HUES6 (cell line): ENCODE measurements around the gene NPRL2.

Experiments used
- H3K27ac ChIP-seq: 2 replicates; pipeline ENCODE4 v1.7.0; 2013; ENCODE audit warnings: low read depth, mild to moderate bottlenecking, low read length, inconsistent platforms
- H3K27me3 ChIP-seq: 2 replicates; pipeline ENCODE4 v1.6.1; 2013; ENCODE audit warnings: low read length; ENCODE audit not compliant: control insufficient read depth, insufficient read depth
- H3K36me3 ChIP-seq: 2 replicates; pipeline ENCODE4 v1.6.1; 2013; ENCODE audit warnings: low read length; ENCODE audit not compliant: control insufficient read depth, insufficient read depth
- H3K4me1 ChIP-seq: 2 replicates; pipeline ENCODE4 v1.6.1; 2013; ENCODE audit warnings: low read length; ENCODE audit not compliant: control insufficient read depth, insufficient read depth
- H3K4me3 ChIP-seq: 2 replicates; pipeline ENCODE4 v1.5.1; 2013; ENCODE audit warnings: low read depth, low read length
- H3K9ac ChIP-seq: one replicate; pipeline ENCODE4 v1.6.1; 2013; ENCODE audit warnings: mild to moderate bottlenecking, low read length
- H3K9me3 ChIP-seq: 2 replicates; pipeline ENCODE4 v1.6.1; 2013; ENCODE audit warnings: low read depth, low read length; ENCODE audit not compliant: control insufficient read depth, insufficient read depth

Gene NPRL2

DNA sequence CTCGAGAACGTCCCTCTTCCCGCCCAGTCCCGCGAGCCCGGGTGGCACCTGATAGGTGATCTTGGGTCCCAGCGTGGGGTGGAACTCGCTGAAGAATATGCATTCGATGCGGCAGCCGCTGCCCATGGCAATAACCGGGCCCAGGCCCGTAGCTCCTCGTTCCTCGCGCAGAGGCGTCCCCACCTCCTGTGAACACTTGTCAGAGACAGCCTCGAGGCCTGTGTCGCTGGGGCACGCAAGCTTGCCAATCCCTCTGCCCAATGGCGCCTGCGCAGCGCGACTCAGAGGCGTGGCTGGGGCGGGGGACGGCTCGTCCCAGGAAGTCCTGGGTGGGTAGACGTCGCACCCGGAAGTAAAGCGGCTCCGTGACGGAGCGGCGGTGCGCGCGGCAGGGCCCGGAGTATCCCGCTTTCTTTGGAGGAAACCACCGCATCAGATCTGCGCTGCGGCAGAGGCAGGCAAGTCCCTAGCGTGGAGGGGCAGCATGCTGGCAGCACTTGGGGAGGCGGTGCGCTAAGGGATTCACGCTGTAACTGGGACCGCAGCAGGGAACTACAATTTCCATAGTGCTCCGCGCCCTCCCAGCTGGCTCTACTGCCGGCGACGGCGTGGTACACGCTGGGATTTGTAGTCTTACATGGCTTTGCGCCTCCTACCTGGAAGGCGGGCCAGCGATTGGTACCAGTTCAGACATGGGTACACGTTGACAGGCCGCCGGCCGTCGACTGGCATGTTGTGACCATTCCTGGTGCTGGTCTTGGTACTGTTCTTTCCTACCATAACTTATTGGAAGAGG lies at the start of gene NPRL2, which contains the start of gene CYB561D2:
TSS of gene NPRL2 (minus strand) at position 249 of the 796 bp plus-strand sequence. CDS start at position 126, 123 bp downstream.
TSS of gene CYB561D2 (plus strand) at position 336 of the 796 bp plus-strand sequence. CDS start 572 bp downstream, outside the sequence.
- peak within 1 kb of the TSS; percentile 30; the same call in 1 of the 2 replicates for H3K27ac ChIP-seq
- peaks cover 14% of the 10 kb centered on the region for H3K4me1 ChIP-seq
- no peaks in the 10 kb centered on the region for H3K9me3 ChIP-seq
- H3K36me3 ChIP-seq = peaks cover 36% of the 10 kb centered on the region
- peak within 1 kb of the TSS; percentile 93 for H3K4me3 ChIP-seq
- H3K9ac ChIP-seq = peak within 1 kb of the TSS; percentile 88
- H3K27me3 ChIP-seq = peaks cover 3% of the 10 kb centered on the region; the same call in 1 of the 2 replicates

DNA sequence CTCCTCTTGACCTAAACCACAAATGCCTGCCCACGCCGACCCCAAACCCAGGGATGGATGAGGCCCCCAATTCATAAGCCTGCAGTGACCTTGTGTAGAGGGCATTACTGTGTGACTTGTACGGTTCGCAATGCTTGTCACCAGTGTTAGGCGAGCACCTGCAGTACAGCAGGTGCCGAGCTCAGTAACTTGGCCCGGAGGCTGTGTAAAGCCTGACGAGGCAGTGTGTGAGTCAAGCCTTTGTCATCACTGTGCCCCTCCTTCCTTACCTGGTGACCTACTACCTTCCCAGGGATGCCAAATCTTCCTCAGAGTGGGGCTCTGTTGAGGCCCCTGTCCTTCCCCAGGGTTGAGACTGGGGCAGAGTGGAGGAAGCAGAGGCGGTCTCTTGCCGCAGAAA lies 45.9 kb upstream of the NPRL2 start:
- Histone ChIP-seq H3K4me1 (no peaks in the 10 kb centered on the region), H3K9ac (no peak overlapping the region), H3K27me3 (no peaks in the 10 kb centered on the region), H3K36me3 (0 out of 2 replicates have a peak, but pooled peaks cover 2% of the 10 kb centered on the region), H3K9me3 (no peaks in the 10 kb centered on the region), H3K27ac (no peak overlapping the region), H3K4me3 (no peak overlapping the region)

DNA sequence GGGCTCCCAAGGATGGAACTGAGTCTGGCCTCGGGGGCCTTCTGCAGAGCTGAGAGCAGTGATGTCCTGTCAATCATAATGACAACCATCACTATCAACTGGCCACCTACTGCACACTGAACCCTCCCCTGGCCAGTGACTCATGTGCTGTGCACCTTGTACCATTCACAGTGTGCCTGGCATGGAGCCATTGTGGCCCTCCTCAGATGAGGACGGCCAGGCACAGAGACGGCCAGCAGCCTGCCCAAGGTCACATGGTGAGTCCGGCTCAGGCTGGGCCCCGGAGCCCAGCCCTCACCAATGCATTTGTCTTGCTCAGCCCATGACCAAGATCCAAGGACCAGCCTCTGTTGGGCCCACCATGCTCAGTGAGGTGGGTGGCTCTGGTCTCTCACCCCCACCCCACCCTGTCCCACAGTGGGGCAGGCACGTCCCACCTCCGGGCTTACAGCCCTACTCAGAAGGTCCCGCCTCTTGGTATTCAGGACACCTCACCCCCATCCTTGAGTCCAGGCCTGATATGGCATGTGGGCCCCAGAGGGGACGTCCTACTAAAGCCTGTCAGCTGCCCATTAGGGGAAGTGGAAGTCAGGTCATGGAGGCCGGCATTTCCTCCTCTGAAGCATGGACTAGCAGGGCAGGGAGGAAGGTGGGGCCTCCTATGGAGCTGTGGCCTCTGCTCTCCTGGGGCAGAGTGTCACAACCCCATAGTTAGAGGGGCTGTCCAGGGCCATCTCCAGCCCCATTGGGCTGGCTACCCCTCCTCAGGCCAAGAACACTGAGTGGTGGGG lies 44.7 kb upstream of the NPRL2 start:
- no peaks in the 10 kb centered on the region for H3K27me3 ChIP-seq
- no peak overlapping the region for H3K4me3 ChIP-seq
- H3K4me1 ChIP-seq = peaks cover 4% of the 10 kb centered on the region; the same call in 1 of the 2 replicates
- no peak overlapping the region for H3K9ac ChIP-seq
- H3K27ac ChIP-seq = no peak overlapping the region
- no peaks in the 10 kb centered on the region for H3K9me3 ChIP-seq
- 0 out of 2 replicates have a peak, but pooled peaks cover 2% of the 10 kb centered on the region for H3K36me3 ChIP-seq

DNA sequence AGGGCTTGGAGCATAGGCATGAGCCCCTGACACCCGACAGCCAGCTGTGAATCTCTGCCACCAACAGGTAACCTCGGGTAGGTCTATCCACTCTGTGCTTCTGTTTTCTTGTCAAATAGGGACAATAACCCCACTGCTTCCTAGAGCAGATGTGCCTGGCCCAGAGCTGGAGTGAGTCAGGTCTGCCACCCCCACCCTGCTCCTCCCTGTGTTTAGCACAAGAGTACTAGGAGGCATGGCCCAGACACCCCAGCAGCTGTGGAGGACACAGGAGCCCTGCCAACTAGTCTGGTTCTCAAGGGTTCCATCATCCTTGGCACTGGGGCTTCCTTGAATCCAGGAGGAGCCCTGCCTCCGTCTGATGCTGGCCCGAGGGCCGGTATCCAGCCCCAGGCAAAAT lies 42.5 kb upstream of the NPRL2 start:
- H3K27ac ChIP-seq = no peak overlapping the region
- H3K4me3 ChIP-seq = no peak overlapping the region
- no peaks in the 10 kb centered on the region for H3K27me3 ChIP-seq
- H3K9me3 ChIP-seq = no peaks in the 10 kb centered on the region
- H3K9ac ChIP-seq = no peak overlapping the region
- 0 out of 2 replicates have a peak, but pooled peaks cover 2% of the 10 kb centered on the region for H3K36me3 ChIP-seq
- H3K4me1 ChIP-seq = peaks cover 12% of the 10 kb centered on the region; the same call in 1 of the 2 replicates

DNA sequence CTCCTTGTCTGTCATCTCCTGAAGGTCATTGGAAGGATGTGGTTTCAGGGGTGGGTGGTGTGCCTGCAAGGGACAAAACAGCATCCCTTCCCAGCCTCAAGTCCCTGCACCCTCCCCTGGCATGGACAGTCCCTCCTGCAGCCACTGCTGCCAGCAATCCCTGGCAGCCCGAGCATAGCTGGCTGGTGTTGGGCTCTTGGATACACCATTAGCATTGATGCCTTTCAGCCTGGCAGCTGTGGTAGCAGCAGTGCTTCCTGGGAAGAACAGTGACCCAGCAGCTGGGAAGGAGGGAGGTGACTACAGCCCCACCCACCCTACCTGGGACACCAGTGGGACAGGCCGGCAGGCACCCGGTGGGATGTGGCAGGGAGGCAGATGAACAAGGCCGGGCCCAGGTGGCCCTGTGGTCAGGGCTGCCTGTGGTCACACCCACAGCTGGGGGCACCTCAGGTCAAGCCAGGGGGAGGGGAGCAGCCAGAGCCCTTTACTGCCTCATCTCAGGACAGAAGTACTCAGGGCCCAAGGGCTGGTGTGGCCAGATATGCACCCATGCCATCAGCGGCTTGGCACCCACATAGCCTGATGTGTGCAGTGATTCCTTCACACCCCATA lies 41.6 kb upstream of the NPRL2 start:
- Histone ChIP-seq H3K9me3 (no peaks in the 10 kb centered on the region), H3K9ac (no peak overlapping the region), H3K36me3 (0 out of 2 replicates have a peak, but pooled peaks cover 2% of the 10 kb centered on the region), H3K27ac (no peak overlapping the region), H3K4me1 (peaks cover 12% of the 10 kb centered on the region; the same call in 1 of the 2 replicates), H3K4me3 (no peak overlapping the region), H3K27me3 (no peaks in the 10 kb centered on the region)

DNA sequence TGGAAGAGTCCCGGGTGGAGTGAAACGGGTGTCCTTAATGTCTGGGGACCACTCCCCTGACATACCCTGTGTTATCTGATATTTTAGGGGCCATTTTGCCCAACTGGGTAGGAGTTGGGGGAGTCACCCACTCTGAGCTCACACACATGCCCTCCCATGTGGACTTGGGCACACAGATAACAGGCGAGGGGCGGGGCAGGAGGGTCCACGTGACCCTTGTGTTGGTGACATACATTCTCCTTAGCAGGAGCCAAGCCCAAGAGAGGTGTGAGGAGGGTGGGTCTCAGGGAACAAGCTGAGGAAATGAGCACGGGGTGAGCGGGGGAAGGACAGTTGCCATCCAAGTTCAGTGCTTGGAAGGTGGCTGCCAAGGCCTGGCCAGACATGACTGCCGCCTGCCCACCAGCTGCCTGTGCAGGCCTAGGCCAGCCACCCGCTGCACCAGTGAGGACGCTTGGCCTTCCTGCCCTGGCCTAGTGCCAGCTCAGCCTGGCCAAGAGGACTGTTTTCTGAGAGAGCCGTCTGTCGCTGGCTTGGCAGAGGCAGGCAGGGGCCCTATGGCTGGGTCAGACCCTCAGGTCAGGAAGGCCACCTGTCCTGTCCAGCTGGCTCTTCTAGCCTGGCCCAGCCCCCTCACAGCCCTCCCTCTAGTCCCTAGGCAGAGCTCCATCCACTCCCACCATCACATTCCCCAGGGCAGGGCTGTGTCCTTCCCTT lies 40.1 kb upstream of the NPRL2 start:
- Histone ChIP-seq H3K9me3 (no peaks in the 10 kb centered on the region), H3K4me3 (no peak overlapping the region), H3K36me3 (0 out of 2 replicates have a peak, but pooled peaks cover 2% of the 10 kb centered on the region), H3K27me3 (no peaks in the 10 kb centered on the region), H3K27ac (no peak overlapping the region), H3K9ac (no peak overlapping the region), H3K4me1 (peaks cover 12% of the 10 kb centered on the region; the same call in 1 of the 2 replicates)

DNA sequence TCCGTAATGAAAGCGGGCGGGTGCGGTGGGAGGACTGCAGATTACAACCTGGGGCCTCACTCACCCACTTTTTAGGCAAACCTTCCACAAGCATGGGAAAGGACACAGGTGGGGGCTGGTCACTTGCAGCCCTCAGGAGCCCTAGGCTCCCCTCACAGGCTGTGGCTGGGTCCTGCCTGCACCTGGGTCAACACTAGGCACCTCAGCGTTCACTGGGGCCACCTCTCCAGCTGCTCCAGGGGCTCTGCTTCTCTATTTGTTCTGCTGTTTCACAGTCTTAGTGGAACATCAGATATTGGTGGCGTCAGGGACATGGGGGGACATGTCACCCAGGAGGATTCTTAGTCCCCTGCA lies 38.8 kb upstream of the NPRL2 start:
- no peaks in the 10 kb centered on the region for H3K27me3 ChIP-seq
- H3K9me3 ChIP-seq = no peaks in the 10 kb centered on the region
- H3K4me1 ChIP-seq = peaks cover 12% of the 10 kb centered on the region; the same call in 1 of the 2 replicates
- no peak overlapping the region for H3K9ac ChIP-seq
- 0 out of 2 replicates have a peak, but pooled peaks cover 2% of the 10 kb centered on the region for H3K36me3 ChIP-seq
- no peak overlapping the region for H3K27ac ChIP-seq
- H3K4me3 ChIP-seq = no peak overlapping the region

DNA sequence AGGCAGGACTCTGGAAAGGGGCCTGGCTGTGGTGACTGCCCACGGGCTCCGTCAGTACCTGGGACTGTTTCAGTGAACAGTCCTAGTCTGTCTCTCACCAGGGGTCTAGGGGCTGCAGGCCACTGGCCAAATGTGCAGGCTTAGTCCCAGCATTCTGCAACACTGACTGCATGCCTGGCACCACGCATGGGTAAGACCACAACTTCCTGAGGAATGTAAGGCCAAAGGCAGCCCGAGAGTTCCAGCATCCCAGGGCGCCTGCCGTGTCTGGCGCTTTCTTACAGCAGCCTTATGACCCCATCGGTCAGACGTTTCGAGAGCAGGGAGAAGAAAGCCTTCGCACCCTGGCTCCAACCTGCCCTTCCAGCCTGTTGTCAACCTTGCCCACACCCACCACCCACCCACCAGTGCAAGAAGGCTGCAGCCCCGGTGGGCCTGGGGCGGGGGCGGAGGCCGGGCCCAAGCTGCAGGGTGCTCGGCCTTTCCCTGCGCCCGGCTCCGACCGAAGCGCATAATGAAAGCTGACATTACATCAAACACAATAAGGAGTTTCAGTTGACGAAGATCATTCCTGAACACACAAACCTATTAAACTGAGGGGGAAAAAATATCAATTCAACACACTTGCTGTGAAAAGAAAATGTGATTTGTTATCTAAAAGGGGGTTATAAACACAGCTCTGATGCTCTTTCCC lies 38.3 kb upstream of the NPRL2 start:
- Histone ChIP-seq H3K4me1 (peaks cover 12% of the 10 kb centered on the region; the same call in 1 of the 2 replicates), H3K27ac (no peak overlapping the region), H3K9me3 (no peaks in the 10 kb centered on the region), H3K4me3 (no peak overlapping the region), H3K27me3 (no peaks in the 10 kb centered on the region), H3K9ac (no peak overlapping the region), H3K36me3 (0 out of 2 replicates have a peak, but pooled peaks cover 2% of the 10 kb centered on the region)

DNA sequence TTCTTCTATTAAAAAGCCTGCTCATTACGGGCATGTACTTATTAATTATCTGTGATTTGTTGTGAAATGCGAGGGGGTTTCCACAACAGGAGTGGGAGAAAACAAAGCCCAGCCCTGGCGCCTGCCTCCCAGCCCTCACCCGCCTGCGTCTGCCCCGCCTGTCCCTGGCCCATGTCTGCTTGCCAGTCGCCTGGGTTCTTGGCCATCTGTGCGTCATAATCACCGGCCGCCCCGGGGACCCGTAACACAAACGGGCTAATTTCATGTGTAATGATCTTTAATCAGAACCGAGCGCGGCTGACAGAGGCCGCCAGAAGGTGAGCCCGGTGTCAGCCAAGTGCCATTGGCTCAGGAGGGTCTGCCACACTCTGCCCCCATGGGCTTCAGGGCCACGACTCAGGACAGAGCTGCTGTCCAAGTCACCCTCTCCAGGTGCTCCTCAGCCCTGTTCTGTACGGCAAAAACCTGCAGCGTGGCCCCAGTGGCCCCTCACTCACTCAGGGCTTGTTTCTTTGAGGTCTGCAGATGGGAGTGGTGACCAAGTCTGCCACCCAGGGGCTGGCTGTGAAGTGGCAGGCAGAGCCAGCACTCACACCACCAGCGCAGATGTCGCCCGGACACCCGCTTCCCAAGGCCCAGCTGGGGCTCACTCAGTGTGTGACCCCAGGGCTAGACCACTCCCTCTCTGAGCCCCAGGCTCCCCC lies 37.6 kb upstream of the NPRL2 start:
- H3K36me3 ChIP-seq = 0 out of 2 replicates have a peak, but pooled peaks cover 2% of the 10 kb centered on the region
- no peaks in the 10 kb centered on the region for H3K9me3 ChIP-seq
- H3K4me3 ChIP-seq = no peak overlapping the region
- H3K27ac ChIP-seq = no peak overlapping the region
- peaks cover 12% of the 10 kb centered on the region; the same call in 1 of the 2 replicates for H3K4me1 ChIP-seq
- no peak overlapping the region for H3K9ac ChIP-seq
- H3K27me3 ChIP-seq = no peaks in the 10 kb centered on the region
